Adrenal gland (tissue), 12 donors: ENCODE measurements around the gene TEK. TPM values are rescaled to one million over a fixed set of nuclear protein-coding genes. Genes with fewer than 3 reads are reported as not detected.
A peak's percentile ranks its signal among the peaks of the same experiment; 100 is the strongest.

ENCODE experiments used
- DNase-seq, 7 donors: peaks; one replicate each; pipeline ENCODE4 v3.0.0-alpha.2; 2019 to 2020
- H3K27ac ChIP-seq, 5 donors: fragments of 200-600 bp; sonication (generic) in 4 of 5; 1 replicate in 3 of 5; 2 replicates in 2 of 5; pipeline versions ENCODE4 v1.5.1 to v1.8.0; 2016 to 2020; ENCODE audit warnings: mild to moderate bottlenecking in 1 of 5
- H3K27me3 ChIP-seq: fragments of 200-600 bp; 2 replicates; pipeline ENCODE4 v1.8.0; 2021
- H3K36me3 ChIP-seq, 2 donors: fragments of 200-600 bp; replicated peaks in 1 of 2; 1 replicate in 1 of 2; 2 replicates in 1 of 2; pipeline versions ENCODE4 v1.5.1 to v1.8.0; 2018 to 2022
- H3K4me1 ChIP-seq, 2 donors: fragments of 200-600 bp; replicated peaks in 1 of 2; 1 replicate in 1 of 2; 2 replicates in 1 of 2; pipeline versions ENCODE4 v1.5.1 to v1.8.0; 2018 to 2021
- H3K4me3 ChIP-seq, 4 donors: fragments of 200-600 bp; sonication (generic) in 3 of 4; one replicate each; pipeline ENCODE4 v1.5.1; 2016 to 2018
- H3K9me3 ChIP-seq, 3 donors: fragments of 200-600 bp; sonication (generic) in 1 of 3; replicated peaks in 1 of 3; 1 replicate in 2 of 3; 2 replicates in 1 of 3; pipeline versions ENCODE4 v1.5.1 to v1.8.0; 2016 to 2021
- POLR2A ChIP-seq, 2 donors: fragments of 450-650 bp; IDR thresholded peaks; one replicate each; pipeline ENCODE4 v1.6.1; 2017; ENCODE audit warnings: antibody characterized with exemption in 2 of 2, mild to moderate bottlenecking in 2 of 2, moderate library complexity in 1 of 2
- WGBS, 4 donors: extraction: QIAGEN DNeasy Blood & Tissue Kit in 2 of 4; methylation state at CpG; one replicate each; pipeline versions ENCODE4 v1.1.5 to v1.1.7; 2013 to 2017; 5-methylcytosine and 5-hydroxymethylcytosine counted together
- intact Hi-C, 2 donors: fragments of 100-400 bp; cut with DNase I; formaldehyde crosslinking; loops; one replicate each; pipeline versions ENCODE4 v1.14.1 to v1.15.0; 2022 to 2023
- polyA plus RNA-seq, 3 donors: library from polyadenylated mRNA; stranded (reverse); fragments of 200-250 nt in 2 of 3; fragments of 350-450 nt in 1 of 3; fragmentation: Illumina TruSeq in 1 of 3; extraction: RNeasy Lipid Tissue Mini Kit (QIAGEN cat#74804) in 1 of 3; gene quantifications; one replicate each; pipeline ENCODE4 v1.2.3, GENCODE V29; 2013 to 2014
- total RNA-seq, 9 donors: library from RNA; depleted of rRNA in 4 of 9; stranded (reverse); fragments of >200 nt in 4 of 9; fragments of 120-200 nt in 1 of 9; fragmentation: NEBNext Ultra II Directional in 1 of 9; extraction: Animal tissue kit (Norgen Biotek cat#: 25700) in 1 of 9; gene quantifications; one replicate each; pipeline versions ENCODE4 v1.1.0 to v1.2.4, GENCODE V29; 2013 to 2023
- TF ChIP-seq, protein P1 (sequence below), 6 experiments: fragments of 450-650 bp in 4 of 6; fragments of 200-600 bp in 2 of 6; sonication (generic) in 1 of 6; IDR thresholded peaks; 1 replicate in 5 of 6; 2 replicates in 1 of 6; pipeline versions ENCODE4 v1.5.1 to v1.8.0; 2016 to 2021; ENCODE audit warnings: antibody characterized with exemption in 6 of 6, mild to moderate bottlenecking in 2 of 6, moderate library complexity in 1 of 6
- donor health status: healthy with polysubstance abuse.
- donor health status: Bipolar disorder and iron deficiency.
- donor health status: DM: yes; HTN: yes; CAD: no.
- donor health status: DM: no; HTN: no; CAD: no.
- donor health status: DM: no; HTN: no; CAD: no.
- donor health status: DM: yes; HTN: yes; CAD: no.

Gene TEK
- total and polyA plus RNA-seq, 12 donors = 2.7 to 27.9 (median 19.3) TPM

DNA sequence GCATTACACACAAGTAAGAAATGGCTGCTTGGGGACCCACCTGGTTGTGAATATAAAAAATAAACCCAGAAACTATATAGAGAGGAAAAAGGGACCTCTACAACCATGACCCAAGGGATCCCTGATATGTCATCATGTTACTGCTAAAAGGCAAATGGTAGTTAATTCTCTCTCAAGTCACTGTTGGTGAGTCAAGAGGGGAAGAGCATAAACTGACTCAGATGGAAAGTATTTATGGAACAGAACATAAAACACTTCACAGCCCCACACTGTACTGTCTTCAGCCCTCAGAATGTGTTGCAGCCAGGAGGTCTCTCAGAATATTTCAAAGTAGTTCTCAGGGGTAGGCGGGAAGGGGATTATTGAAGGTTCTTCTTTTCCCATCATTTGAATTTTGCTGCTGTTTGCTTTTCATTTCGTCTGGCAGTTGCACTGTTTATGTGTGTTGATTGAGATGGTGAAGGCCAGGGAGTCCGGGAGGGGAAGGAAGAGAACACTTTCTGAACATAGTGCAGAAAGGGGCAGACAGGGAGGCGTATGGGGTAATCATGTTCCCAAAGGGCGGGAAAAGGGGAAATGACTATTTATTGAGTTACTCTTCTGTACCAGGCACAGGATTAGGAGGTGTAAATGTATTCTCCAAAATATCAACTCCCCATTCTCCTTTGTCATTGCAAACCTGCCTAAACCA is 85.5 kb downstream of the TEK start:
- Histone ChIP-seq H3K27ac (peak overlapping the region in 1 of 5 donors; percentile 18), H3K4me3 (no peak overlapping the region), H3K9me3 (no peaks in the 10 kb centered on the region), H3K4me1 (peaks cover 0 to 2% of the 10 kb centered on the region in 2 donors), H3K27me3 (no peaks in the 10 kb centered on the region), H3K36me3 (no peaks in the 10 kb centered on the region)
- 59 to 71% (median 65%) methylated on average over 5 of the region's 5 CpGs for WGBS, 4 donors
- intact Hi-C loops = no loop called here
- DNase-seq = no peak
- TF ChIP-seq, protein P1, sequence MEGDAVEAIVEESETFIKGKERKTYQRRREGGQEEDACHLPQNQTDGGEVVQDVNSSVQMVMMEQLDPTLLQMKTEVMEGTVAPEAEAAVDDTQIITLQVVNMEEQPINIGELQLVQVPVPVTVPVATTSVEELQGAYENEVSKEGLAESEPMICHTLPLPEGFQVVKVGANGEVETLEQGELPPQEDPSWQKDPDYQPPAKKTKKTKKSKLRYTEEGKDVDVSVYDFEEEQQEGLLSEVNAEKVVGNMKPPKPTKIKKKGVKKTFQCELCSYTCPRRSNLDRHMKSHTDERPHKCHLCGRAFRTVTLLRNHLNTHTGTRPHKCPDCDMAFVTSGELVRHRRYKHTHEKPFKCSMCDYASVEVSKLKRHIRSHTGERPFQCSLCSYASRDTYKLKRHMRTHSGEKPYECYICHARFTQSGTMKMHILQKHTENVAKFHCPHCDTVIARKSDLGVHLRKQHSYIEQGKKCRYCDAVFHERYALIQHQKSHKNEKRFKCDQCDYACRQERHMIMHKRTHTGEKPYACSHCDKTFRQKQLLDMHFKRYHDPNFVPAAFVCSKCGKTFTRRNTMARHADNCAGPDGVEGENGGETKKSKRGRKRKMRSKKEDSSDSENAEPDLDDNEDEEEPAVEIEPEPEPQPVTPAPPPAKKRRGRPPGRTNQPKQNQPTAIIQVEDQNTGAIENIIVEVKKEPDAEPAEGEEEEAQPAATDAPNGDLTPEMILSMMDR (IDR thresholded peaks at IDR 0.05) = no peak
- TF ChIP-seq POLR2A (IDR thresholded peaks at IDR 0.05) = no peak

DNA sequence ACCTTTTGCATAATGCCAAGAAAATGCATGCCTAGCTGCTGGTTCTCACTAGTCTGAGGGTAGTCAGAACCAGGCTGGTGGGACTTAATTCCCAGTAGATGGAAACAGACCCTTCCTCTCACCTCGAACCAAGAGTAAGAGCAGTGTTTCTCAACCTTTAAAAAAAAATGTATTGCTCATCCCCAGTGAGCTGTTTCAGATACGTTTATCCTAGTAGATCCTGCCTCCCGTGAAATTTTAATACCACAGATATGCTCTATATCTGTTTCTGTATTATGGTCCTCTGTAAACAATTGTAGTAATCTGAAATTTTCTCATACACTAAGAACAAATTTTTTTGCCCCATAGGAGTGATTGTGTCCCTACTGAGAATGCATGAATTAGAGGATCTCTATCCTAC is 86.2 kb downstream of the TEK start:
- Histone ChIP-seq H3K36me3 (no peaks in the 10 kb centered on the region), H3K4me1 (peaks cover 0 to 2% of the 10 kb centered on the region in 2 donors), H3K27ac (no peak overlapping the region), H3K4me3 (no peak overlapping the region), H3K27me3 (no peaks in the 10 kb centered on the region), H3K9me3 (no peaks in the 10 kb centered on the region)
- TF ChIP-seq, protein P1 (IDR thresholded peaks at IDR 0.05) = no peak
- intact Hi-C loops = no loop called here
- 75 to 94% (median 83%) methylated on average over 3 of the region's 3 CpGs for WGBS, 4 donors
- DNase-seq = no peak

DNA sequence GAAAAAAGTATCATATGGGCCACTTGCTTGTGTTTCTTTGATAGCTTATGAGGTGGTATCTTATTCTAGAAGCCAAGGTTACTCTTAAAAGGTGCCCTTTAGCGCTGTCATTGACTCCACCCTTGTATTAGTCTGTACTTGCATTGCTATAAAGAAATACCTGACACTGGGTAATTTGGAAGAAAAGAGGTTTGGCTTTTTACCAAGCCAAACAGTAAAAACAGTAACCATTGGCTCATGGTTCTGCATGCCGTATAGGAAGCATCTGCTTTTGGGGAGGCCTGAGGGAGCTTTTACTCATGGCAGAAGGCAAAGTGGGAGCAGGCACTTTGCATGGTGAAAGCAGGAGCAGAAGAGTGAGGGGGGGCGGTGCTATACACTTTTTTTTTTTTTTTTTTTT is 87.4 kb downstream of the TEK start:
- no peak for DNase-seq
- H3K36me3 ChIP-seq = no peaks in the 10 kb centered on the region
- WGBS, 4 donors = 85 to 94% (median 90%) methylated on average over 3 of the region's 3 CpGs
- H3K27me3 ChIP-seq = no peaks in the 10 kb centered on the region
- peaks cover 0 to 2% of the 10 kb centered on the region in 2 donors for H3K4me1 ChIP-seq
- no peaks in the 10 kb centered on the region for H3K9me3 ChIP-seq
- H3K27ac ChIP-seq = no peak overlapping the region
- no peak for TF ChIP-seq POLR2A (IDR thresholded peaks at IDR 0.05)
- TF ChIP-seq, protein P1 (IDR thresholded peaks at IDR 0.05) = no peak
- no peak overlapping the region for H3K4me3 ChIP-seq
- intact Hi-C loops = no loop called here

DNA sequence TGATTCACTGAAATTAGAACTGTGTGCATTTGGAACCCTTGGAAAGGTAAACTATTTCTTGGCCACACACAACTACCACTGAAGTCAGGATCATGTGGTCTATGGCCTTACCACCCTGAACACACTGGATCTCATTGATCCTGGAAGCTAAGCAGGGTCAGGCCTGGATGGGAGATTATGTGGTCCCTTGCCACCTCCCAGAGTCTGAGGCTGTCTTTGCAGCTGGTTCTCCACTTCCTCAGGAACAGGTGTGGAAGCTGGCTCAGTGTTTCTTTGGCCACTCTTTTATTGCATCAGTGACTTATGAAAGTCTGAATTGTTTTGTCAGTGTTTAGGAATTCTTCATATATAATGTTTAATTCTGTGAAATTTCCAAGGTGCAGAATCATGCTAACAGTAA is 89.2 kb downstream of the TEK start:
- no peak for DNase-seq
- Histone ChIP-seq H3K36me3 (no peaks in the 10 kb centered on the region), H3K27ac (no peak overlapping the region), H3K27me3 (no peaks in the 10 kb centered on the region), H3K4me3 (no peak overlapping the region), H3K4me1 (no peaks in the 10 kb centered on the region), H3K9me3 (no peaks in the 10 kb centered on the region)
- intact Hi-C loops = no loop called here
- TF ChIP-seq, protein P1 (IDR thresholded peaks at IDR 0.05) = no peak
- no peak for TF ChIP-seq POLR2A (IDR thresholded peaks at IDR 0.05)
